GM15510 (cell line): ENCODE measurements around the gene TECPR1.

Source experiments
- POLR2A ChIP-seq: IDR thresholded peaks from 3 replicates; pipeline ENCODE4 v1.6.1; 2011; ENCODE audit warnings: borderline replicate concordance; ENCODE audit not compliant: insufficient read length; ENCODE audit errors: extremely low read depth

TECPR1 gene, protein sequence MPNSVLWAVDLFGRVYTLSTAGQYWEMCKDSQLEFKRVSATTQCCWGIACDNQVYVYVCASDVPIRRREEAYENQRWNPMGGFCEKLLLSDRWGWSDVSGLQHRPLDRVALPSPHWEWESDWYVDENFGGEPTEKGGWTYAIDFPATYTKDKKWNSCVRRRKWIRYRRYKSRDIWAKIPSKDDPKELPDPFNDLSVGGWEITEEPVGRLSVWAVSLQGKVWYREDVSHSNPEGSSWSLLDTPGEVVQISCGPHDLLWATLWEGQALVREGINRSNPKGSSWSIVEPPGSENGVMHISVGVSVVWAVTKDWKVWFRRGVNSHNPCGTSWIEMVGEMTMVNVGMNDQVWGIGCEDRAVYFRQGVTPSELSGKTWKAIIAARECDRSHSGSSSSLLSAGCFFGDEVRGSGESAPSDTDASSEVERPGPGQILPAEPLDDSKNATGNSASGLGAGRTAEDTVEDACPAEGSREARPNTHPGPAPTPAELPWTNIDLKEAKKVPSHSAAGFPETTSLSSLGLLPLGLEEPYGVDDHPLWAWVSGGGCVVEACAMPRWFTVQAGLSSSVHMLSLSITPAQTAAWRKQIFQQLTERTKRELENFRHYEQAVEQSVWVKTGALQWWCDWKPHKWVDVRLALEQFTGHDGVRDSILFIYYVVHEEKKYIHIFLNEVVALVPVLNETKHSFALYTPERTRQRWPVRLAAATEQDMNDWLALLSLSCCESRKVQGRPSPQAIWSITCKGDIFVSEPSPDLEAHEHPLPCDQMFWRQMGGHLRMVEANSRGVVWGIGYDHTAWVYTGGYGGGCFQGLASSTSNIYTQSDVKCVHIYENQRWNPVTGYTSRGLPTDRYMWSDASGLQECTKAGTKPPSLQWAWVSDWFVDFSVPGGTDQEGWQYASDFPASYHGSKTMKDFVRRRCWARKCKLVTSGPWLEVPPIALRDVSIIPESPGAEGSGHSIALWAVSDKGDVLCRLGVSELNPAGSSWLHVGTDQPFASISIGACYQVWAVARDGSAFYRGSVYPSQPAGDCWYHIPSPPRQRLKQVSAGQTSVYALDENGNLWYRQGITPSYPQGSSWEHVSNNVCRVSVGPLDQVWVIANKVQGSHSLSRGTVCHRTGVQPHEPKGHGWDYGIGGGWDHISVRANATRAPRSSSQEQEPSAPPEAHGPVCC

DNA sequence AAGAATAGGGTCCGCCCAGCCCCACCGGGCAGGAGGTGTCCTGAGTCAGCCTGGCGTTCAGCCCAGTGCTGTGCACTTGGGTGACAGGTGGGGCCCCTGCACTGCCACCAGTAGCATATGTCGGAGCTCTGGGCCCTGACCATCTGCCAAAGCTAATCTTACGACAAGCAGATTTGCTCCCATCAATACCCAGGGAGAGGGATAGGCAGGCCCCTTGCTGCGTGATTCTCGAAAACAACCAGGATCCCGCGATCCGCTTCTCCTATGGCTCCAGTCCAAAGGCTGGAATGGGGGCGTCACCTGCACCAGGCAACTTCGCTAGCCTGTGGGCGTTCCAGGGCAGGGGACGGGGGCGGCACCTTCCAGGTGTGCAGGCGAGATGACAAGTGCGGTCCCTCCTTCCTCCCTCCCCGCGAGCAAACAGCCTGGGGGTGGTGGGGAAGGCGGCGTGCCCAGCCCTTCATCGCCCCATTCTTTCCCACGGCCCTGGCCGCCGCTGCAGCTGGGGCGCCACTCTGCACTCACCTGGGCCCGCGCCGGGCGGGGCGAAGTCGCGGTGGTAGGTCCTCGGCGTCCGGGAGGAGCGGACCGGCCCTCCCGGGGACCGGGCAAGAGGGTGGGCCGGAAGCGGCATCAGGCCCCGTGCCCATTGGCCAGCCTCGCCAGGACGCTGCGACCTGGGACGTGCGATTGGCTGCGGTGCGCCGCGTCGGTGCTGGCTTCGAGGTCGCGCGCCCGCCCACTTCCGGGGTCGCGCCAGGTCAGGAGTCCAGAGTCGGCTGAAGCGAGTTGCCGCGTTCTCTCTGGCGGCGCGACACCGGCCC lies at the start of gene TECPR1:
Gene TECPR1, minus strand, starts transcription at position 632 of the 824 bp plus-strand sequence. CDS start 6,086 bp downstream, outside the sequence.
- peak; percentile 65 for TF ChIP-seq POLR2A

DNA sequence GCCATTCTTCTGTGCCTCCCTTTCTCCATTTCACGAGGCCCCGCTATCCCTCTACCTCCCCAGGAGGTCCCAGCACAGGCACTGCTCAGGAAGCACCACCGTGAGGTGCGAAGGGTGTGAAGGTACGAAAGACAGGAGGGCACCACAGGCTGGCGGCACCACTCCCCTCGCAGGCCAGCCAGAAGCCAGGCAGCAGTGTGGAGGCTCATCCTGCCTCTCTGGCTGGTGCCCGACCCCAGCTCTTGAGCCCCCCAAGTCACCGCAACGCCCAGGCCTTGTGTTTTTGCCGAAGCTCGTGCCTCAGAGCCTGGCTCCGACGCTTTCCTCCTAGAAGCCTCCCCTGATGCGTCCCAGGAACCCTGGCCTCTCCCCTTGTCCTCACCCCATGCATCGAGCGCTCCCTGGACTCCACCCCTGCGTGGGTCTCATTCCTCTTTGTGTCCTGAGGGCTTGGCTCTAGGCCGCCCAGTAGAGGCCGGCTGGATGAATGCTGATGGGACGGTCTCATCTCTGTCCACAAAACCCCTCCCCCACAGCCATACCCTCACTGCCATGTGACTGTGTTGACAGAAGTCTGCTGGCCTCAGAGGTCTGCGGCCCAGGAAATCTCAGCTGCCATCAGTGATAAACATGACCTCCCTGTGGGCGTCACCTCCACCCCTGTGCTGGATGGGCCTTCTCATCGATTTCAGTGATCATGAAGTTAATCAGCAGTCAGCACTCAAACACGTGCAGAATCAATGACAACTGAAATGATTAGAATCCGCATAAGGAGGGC lies 48.8 kb upstream of the TECPR1 start:
- no peak for TF ChIP-seq POLR2A

DNA sequence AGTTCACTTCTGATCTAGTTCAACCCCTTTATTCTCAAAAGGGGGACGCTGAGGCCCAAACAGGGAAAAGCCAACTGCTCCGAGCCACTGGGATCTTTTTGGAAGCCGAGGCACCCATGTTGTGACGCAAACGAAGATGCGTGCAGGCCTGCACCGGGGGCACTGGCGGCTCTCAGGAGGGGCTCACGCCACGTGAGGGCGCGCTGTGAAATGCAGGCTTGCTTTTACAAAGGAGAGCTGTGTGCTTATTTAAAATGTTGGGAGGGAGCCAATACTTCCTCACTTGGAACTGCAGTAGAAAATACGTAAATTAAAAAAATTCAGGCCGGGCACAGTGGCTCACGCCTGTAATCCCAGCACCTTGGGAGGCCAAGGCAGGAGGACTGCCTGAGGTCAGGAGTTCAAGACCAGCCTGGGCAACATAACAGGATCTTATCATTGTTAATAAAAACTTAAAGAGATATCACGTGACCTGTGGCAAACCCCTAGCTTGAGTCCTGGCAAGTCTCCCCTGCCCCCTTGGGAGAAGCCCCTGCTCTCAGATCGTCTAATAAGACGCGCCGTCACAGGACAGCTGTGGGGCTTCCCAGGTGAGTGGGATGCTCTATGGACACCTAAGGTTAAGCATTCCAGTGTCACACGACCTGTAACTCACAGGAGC lies 45.7 kb upstream of the TECPR1 start:
- TF ChIP-seq POLR2A = no peak

DNA sequence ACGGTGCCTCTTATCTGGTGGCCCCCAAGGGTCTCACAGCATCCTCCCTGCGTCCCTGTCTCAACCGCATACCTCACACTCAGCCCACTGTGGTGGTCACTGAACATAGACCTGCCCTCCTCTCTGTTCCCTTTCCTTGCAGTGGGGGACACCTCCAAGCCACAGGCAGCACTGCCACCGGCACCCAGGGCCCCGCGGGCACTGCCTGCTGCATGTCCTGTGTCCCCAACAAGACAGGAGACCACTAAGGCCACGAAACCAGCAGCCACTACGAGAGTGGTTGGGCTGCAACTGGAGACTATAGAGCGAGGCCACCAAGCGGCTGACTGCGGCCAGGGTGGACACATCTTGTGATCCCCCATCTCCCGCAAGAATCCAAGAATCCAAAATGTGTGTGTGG lies 44.8 kb upstream of the TECPR1 start:
- no peak for TF ChIP-seq POLR2A

DNA sequence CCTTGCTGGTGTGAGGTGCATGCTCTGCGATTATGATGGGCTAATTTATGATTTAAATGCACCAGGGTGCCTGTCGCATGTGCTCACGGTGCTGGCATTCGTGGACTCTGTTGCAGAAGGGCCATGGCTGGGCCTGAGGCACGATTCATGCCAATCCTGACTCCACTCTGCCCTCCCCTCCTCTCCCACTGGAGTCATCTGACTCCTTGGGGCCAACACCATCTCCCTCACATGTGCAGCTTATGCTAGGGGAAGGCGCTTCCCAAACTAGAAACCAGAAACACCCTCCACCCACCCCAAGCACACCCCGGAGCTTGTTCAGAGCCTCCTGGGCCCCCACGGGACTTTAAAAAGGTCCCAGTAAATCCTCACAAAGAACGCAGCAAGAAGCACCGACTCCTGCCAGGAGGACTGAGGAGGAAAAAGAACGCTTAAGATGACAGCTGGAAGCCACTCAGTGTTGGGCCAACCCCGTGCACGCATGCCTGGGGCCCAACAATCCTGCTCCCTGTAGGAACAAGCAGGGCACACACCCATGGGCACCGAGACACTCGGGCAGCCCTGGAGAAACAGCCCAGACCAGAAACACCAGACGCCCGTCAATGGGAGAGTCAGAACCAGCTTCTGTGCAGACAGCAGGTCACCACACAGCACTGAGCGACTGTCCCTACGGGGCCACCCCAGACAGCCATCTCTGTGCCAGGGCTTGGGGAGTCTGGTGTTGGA lies 43.6 kb upstream of the TECPR1 start:
- no peak for TF ChIP-seq POLR2A

DNA sequence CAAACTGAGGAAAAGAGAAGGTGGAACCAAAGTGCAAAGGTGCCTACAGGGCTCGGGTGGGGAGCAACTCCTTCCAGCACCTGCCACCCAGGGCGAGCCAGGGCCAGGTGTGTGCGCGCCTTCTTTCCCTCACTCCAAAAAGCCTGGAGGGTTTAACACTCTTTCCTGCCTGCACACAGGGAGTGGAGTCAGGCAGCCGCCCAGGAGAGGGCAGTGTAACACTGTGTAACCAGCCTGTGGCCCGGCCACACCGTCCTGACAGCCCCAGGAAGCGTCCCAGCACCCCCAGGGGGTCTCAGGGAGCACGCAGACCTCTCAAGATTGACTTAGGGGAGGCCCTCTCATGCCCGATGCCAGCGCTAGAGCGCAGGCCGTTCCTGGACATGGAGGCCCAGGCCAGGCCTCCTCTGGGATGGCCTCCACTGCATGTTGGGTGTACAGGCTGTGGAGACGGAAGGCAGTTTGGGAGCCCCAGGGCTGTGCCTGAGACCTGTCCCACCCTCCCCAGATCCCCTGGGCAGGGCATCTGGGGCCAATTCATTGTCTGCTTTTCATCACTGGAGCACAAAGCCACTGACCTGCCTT lies 42.9 kb upstream of the TECPR1 start:
- TF ChIP-seq POLR2A = no peak

DNA sequence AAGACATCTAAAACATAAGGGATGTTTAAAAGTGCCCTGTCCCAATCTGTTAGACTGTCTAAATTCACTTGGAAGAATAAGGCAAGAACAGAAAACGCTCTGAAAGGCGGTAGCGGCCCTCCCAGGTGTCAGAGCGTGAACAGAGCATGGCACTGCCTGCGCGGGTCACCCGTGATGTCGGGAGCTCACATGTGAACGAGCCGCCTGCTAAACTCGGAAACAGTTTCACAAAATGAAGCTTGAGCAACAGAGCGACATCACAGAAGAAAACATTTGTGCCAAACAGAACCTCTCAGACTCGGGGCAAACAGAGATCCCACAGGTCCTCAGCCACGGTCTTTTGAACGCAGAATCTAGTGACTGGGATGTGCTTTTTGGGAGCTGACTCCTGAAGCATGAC lies 42.3 kb upstream of the TECPR1 start:
- no peak for TF ChIP-seq POLR2A

DNA sequence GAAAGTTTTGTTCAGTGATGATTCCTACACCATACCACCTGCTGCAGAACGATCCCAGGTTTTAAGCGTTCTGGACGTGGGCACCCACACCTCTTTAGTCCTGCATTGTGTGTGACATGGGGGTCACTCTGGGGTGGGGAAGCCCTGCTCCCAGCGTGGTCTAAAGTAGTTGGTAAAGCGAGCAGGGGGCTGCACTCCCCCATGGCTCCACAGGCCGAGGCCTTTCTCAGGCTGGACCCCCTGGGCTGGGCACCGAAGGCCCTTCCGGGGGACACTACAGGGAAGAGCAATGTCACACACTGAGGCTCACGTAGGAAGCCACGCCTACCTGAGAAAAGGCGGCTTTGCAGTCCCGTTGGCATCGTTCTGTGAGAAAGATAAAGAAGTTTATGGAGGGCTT lies 41.7 kb upstream of the TECPR1 start:
- no peak for TF ChIP-seq POLR2A

DNA sequence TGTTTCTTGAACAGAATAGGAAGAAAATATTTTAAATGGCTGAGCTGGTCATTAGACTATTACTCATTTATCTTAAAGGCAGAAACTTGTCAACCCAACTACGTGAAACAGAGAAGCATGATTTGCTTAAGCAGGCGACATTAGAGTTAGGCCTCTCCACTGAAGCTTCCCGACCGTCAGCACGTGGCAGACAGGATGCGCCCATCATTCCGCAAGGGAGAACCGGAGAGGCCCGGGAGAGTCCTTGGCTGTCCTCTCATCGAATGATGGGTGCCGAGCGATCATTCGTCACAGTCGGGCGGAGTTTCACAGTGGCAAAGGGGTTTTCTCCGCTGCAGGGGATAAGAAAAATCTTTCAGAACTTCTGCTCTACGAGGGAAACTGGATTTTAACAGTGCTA lies 41.2 kb upstream of the TECPR1 start:
- TF ChIP-seq POLR2A = no peak

DNA sequence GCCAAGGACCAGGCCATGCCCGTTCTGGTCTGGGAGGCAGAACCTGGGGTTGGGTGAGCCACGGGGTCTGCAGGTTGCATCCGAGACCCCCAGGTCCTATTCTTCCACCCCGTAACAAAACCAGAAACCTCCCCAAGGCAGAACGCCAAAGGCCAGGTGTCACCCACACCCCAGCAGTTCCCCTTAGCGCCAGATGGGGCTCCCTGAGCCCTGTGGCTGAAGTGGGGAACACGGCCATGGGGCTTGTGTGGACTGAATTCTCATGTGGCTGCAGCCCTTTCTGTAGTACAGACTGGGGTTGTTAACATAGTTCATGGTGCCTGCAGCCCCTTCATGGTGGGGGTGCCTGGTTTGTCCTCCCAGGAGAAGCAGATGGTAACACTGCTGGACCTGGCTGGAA lies 39.7 kb upstream of the TECPR1 start:
- TF ChIP-seq POLR2A = no peak

DNA sequence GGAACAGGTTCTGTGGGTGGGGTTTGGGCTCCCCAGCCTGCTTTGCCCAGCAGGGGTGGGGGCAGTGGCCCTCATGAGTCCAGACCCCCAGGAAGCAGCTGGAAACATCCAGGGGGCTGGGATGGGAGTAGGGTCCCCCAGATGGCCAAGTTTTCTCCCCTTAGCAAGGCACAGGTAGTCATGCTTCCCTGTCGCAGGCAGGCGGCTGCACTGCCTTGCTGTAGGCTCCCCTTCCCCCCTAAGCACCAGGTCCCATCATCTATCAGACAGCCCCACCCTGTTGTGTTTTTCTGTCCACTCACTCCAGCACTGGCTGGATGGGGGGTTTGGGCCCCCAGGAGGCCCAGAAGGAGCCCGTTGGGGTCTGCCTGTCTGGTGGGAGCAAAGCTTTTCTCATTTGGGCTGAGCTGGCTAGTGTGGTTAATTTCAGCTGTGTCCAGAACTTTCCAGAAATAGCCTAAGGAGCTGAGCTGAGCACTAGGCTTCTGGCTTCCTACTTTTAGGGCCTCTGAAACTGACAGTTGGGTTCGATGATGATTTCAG lies 37.4 kb upstream of the TECPR1 start:
- TF ChIP-seq POLR2A = no peak
